Muscle layer of colon (tissue), 2 donors: ENCODE results near the gene IZUMO4.

Experiments used
- H3K27ac ChIP-seq: one replicate; pipeline ENCODE4 v1.7.0; 2013; ENCODE audit warnings: low read depth, mild to moderate bottlenecking, low read length, moderate library complexity
- H3K27me3 ChIP-seq, 2 donors: one replicate each; pipeline ENCODE4 v1.7.0; 2013; ENCODE audit warnings: low read length in 2 of 2, mild to moderate bottlenecking in 2 of 2; ENCODE audit not compliant: insufficient read depth in 2 of 2, control insufficient read depth in 1 of 2
- H3K36me3 ChIP-seq: one replicate; pipeline ENCODE4 v1.7.0; 2013; ENCODE audit warnings: mild to moderate bottlenecking, low read length; ENCODE audit not compliant: insufficient read depth
- H3K4me1 ChIP-seq: one replicate; pipeline ENCODE4 v1.7.0; 2013; ENCODE audit warnings: mild to moderate bottlenecking, low read length; ENCODE audit not compliant: insufficient read depth
- H3K4me3 ChIP-seq, 2 donors: one replicate each; pipeline ENCODE4 v1.7.0; 2013; ENCODE audit warnings: low read length in 2 of 2, low read depth in 1 of 2, mild to moderate bottlenecking in 1 of 2, moderate library complexity in 1 of 2
- H3K9ac ChIP-seq: one replicate; pipeline ENCODE4 v1.7.0; 2013; ENCODE audit warnings: low read length
- H3K9me3 ChIP-seq: one replicate; pipeline ENCODE4 v1.7.0; 2013; ENCODE audit warnings: mild to moderate bottlenecking, low read length
- donor health status: abdominal sarcoma.
- donor health status: Adenocarcinoma of cecum.

Gene IZUMO4

GRCh38 chr19:2062389-2062729, 34.4 kb upstream of the IZUMO4 start:
- Histone ChIP-seq H3K4me1 (peaks cover 29% of the 10 kb centered on the region), H3K9ac (peak overlapping the region; percentile 64), H3K27ac (no peak overlapping the region)

GRCh38 chr19:2062770-2063169, 33.9 kb upstream of the IZUMO4 start:
- Histone ChIP-seq H3K36me3 (no peaks in the 10 kb centered on the region), H3K9ac (peak overlapping the region; percentile 64), H3K9me3 (no peaks in the 10 kb centered on the region), H3K27ac (no peak overlapping the region), H3K27me3 (no peaks in the 10 kb centered on the region), H3K4me3 (no peak overlapping the region), H3K4me1 (peaks cover 29% of the 10 kb centered on the region)

More at GRCh38 chr19:2062389-2062729, 34.4 kb upstream of the IZUMO4 start:
- H3K9me3 ChIP-seq = no peaks in the 10 kb centered on the region
- peak overlapping the region; percentile 77 to 84 for H3K4me3 ChIP-seq
- H3K27me3 ChIP-seq = no peaks in the 10 kb centered on the region
- H3K36me3 ChIP-seq = no peaks in the 10 kb centered on the region

- no peak overlapping the region for H3K27ac ChIP-seq
- no peak overlapping the region for H3K4me3 ChIP-seq
- H3K4me1 ChIP-seq = peaks cover 29% of the 10 kb centered on the region
- H3K27me3 ChIP-seq = no peaks in the 10 kb centered on the region
- H3K9me3 ChIP-seq = no peaks in the 10 kb centered on the region
- no peak overlapping the region for H3K9ac ChIP-seq
- no peaks in the 10 kb centered on the region for H3K36me3 ChIP-seq
Measured at GRCh38 chr19:2063824-2064223, 32.9 kb upstream of the IZUMO4 start.

GRCh38 chr19:2064395-2064787, 32.3 kb upstream of the IZUMO4 start:
- Histone ChIP-seq H3K36me3 (no peaks in the 10 kb centered on the region), H3K27me3 (no peaks in the 10 kb centered on the region), H3K4me3 (no peak overlapping the region), H3K4me1 (peaks cover 24% of the 10 kb centered on the region), H3K27ac (peak overlapping the region; percentile 65), H3K9me3 (no peaks in the 10 kb centered on the region), H3K9ac (no peak overlapping the region)

- peaks cover 24% of the 10 kb centered on the region for H3K4me1 ChIP-seq
- H3K27ac ChIP-seq = peak overlapping the region; percentile 65
- no peak overlapping the region for H3K4me3 ChIP-seq
- H3K9ac ChIP-seq = no peak overlapping the region
- no peaks in the 10 kb centered on the region for H3K9me3 ChIP-seq
- H3K27me3 ChIP-seq = no peaks in the 10 kb centered on the region
- no peaks in the 10 kb centered on the region for H3K36me3 ChIP-seq
Measured at GRCh38 chr19:2064788-2065524, 31.8 kb upstream of the IZUMO4 start.

- H3K27me3 ChIP-seq = no peaks in the 10 kb centered on the region
- H3K4me3 ChIP-seq = no peak overlapping the region
- no peaks in the 10 kb centered on the region for H3K9me3 ChIP-seq
- H3K4me1 ChIP-seq = peaks cover 7% of the 10 kb centered on the region
- H3K27ac ChIP-seq = no peak overlapping the region
- no peak overlapping the region for H3K9ac ChIP-seq
- H3K36me3 ChIP-seq = peaks cover 23% of the 10 kb centered on the region
Measured at GRCh38 chr19:2070436-2070827, 26.3 kb upstream of the IZUMO4 start.

- Histone ChIP-seq H3K9me3 (no peaks in the 10 kb centered on the region), H3K9ac (no peak overlapping the region), H3K27me3 (no peaks in the 10 kb centered on the region), H3K4me3 (no peak overlapping the region), H3K36me3 (peaks cover 29% of the 10 kb centered on the region), H3K27ac (no peak overlapping the region), H3K4me1 (peaks cover 7% of the 10 kb centered on the region)
Measured at GRCh38 chr19:2070986-2071673, 25.6 kb upstream of the IZUMO4 start.

- no peaks in the 10 kb centered on the region for H3K9me3 ChIP-seq
- H3K4me1 ChIP-seq = peaks cover 7% of the 10 kb centered on the region
- H3K36me3 ChIP-seq = peaks cover 47% of the 10 kb centered on the region
- no peak overlapping the region for H3K9ac ChIP-seq
- H3K27me3 ChIP-seq = no peaks in the 10 kb centered on the region
- no peak overlapping the region for H3K27ac ChIP-seq
- no peak overlapping the region for H3K4me3 ChIP-seq
Measured at GRCh38 chr19:2072757-2073551, 23.8 kb upstream of the IZUMO4 start.

- H3K9ac ChIP-seq = no peak overlapping the region
- H3K4me3 ChIP-seq = no peak overlapping the region
- no peaks in the 10 kb centered on the region for H3K27me3 ChIP-seq
- no peaks in the 10 kb centered on the region for H3K9me3 ChIP-seq
- no peak overlapping the region for H3K27ac ChIP-seq
- H3K4me1 ChIP-seq = peaks cover 12% of the 10 kb centered on the region
- peaks cover 70% of the 10 kb centered on the region for H3K36me3 ChIP-seq
Measured at GRCh38 chr19:2076526-2076944, 20.2 kb upstream of the IZUMO4 start.

- Histone ChIP-seq H3K4me1 (peaks cover 17% of the 10 kb centered on the region), H3K27ac (no peak overlapping the region), H3K9ac (no peak overlapping the region), H3K4me3 (no peak overlapping the region), H3K9me3 (no peaks in the 10 kb centered on the region), H3K27me3 (no peaks in the 10 kb centered on the region), H3K36me3 (peaks cover 74% of the 10 kb centered on the region)
Measured at GRCh38 chr19:2077398-2077797, 19.3 kb upstream of the IZUMO4 start.

- peaks cover 70% of the 10 kb centered on the region for H3K36me3 ChIP-seq
Measured at GRCh38 chr19:2077833-2078619, 18.7 kb upstream of the IZUMO4 start.

More at GRCh38 chr19:2077833-2078619, 18.7 kb upstream of the IZUMO4 start:
- Histone ChIP-seq H3K27ac (no peak overlapping the region), H3K9me3 (no peaks in the 10 kb centered on the region), H3K9ac (no peak overlapping the region), H3K4me3 (no peak overlapping the region), H3K27me3 (no peaks in the 10 kb centered on the region), H3K4me1 (peaks cover 17% of the 10 kb centered on the region)
